ENCODE data around the gene CCNI2. TPM values are rescaled to one million over a fixed set of nuclear protein-coding genes. Genes with fewer than 3 reads are reported as not detected.
A peak's percentile ranks its signal among the peaks of the same experiment; 100 is the strongest.

CCNI2 gene
- total RNA-seq, 6 experiments from 2014 or later = not detected

DNA sequence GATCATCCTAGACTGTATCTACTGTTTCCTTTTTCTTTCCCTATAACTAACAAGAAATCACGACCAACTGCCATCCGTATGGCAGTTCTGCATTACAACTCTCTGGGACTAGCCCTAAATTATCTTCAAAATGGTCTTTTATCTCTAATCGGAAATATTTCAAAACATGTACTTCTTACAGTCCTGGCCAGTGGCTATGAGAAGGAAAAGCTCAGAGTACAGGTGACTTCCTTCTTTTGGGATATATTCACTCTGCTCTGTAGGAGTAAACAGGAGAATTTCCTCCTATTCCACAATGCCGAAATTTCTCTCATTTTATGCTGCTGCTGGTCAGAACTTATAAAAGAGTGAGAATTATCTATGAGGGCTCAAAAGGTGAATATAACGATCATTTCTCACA, 31.6 kb downstream of the CCNI2 start:
- H3K9me3 Mint-ChIP-seq = no peaks in the 10 kb centered on the region
- TF ChIP-seq, protein P1, sequence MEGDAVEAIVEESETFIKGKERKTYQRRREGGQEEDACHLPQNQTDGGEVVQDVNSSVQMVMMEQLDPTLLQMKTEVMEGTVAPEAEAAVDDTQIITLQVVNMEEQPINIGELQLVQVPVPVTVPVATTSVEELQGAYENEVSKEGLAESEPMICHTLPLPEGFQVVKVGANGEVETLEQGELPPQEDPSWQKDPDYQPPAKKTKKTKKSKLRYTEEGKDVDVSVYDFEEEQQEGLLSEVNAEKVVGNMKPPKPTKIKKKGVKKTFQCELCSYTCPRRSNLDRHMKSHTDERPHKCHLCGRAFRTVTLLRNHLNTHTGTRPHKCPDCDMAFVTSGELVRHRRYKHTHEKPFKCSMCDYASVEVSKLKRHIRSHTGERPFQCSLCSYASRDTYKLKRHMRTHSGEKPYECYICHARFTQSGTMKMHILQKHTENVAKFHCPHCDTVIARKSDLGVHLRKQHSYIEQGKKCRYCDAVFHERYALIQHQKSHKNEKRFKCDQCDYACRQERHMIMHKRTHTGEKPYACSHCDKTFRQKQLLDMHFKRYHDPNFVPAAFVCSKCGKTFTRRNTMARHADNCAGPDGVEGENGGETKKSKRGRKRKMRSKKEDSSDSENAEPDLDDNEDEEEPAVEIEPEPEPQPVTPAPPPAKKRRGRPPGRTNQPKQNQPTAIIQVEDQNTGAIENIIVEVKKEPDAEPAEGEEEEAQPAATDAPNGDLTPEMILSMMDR (IDR thresholded peaks at IDR 0.05) = no peak
- H3K27ac Mint-ChIP-seq = no peak overlapping the region
- H3K4me3 Mint-ChIP-seq = no peak overlapping the region
- DNase-seq = no peak
- H3K36me3 Mint-ChIP-seq (ENCODE audit: low read depth) = no peaks in the 10 kb centered on the region
- H3K27me3 Mint-ChIP-seq (ENCODE audit: insufficient read depth) = no peaks in the 10 kb centered on the region
- H3K4me1 Mint-ChIP-seq (ENCODE audit: low read depth) = peaks cover 68% of the 10 kb centered on the region

- Mint-ChIP-seq H3K9me3 (no peaks in the 10 kb centered on the region), H3K4me3 (no peak overlapping the region), H3K36me3 (ENCODE audit: low read depth) (no peaks in the 10 kb centered on the region), H3K27ac (no peak overlapping the region), H3K4me1 (ENCODE audit: low read depth) (peaks cover 57% of the 10 kb centered on the region), H3K27me3 (ENCODE audit: insufficient read depth) (no peaks in the 10 kb centered on the region)
- TF ChIP-seq, protein P1 (IDR thresholded peaks at IDR 0.05) = no peak
- DNase-seq = no peak
Measured at GRCh38 chr5:132779961-132780360, 32.7 kb downstream of the CCNI2 start.

DNA sequence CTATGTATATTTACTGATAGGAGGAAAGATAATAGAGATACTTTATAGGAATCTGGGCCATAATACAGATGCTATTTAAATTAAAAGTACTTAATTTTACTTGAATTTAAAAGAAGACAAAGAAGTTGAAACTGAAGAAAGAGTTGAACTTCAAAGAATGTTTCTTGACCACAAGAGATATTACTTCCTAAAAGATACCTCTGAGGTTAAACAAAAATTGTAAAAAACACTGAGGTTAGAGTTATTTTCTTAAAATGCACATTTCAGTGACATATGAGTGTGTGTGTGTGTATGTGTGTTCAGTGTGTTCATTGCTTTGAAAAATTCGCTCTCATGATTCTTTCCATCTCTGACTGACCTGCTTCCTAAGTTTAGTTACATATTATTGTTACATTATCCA, 33.4 kb downstream of the CCNI2 start:
- DNase-seq = no peak
- Mint-ChIP-seq H3K9me3 (no peaks in the 10 kb centered on the region), H3K27me3 (ENCODE audit: insufficient read depth) (no peaks in the 10 kb centered on the region), H3K36me3 (ENCODE audit: low read depth) (no peaks in the 10 kb centered on the region), H3K27ac (no peak overlapping the region), H3K4me3 (no peak overlapping the region), H3K4me1 (ENCODE audit: low read depth) (peaks cover 51% of the 10 kb centered on the region)
- TF ChIP-seq, protein P1 (IDR thresholded peaks at IDR 0.05) = no peak

GRCh38 chr5:132781029-132781428, 33.8 kb downstream of the CCNI2 start:
- Mint-ChIP-seq H3K4me1 (ENCODE audit: low read depth) (peaks cover 46% of the 10 kb centered on the region), H3K9me3 (no peaks in the 10 kb centered on the region), H3K27ac (no peak overlapping the region), H3K4me3 (no peak overlapping the region), H3K36me3 (ENCODE audit: low read depth) (no peaks in the 10 kb centered on the region), H3K27me3 (ENCODE audit: insufficient read depth) (no peaks in the 10 kb centered on the region)
- no peak for DNase-seq
- TF ChIP-seq, protein P1 (IDR thresholded peaks at IDR 0.05) = no peak

DNA sequence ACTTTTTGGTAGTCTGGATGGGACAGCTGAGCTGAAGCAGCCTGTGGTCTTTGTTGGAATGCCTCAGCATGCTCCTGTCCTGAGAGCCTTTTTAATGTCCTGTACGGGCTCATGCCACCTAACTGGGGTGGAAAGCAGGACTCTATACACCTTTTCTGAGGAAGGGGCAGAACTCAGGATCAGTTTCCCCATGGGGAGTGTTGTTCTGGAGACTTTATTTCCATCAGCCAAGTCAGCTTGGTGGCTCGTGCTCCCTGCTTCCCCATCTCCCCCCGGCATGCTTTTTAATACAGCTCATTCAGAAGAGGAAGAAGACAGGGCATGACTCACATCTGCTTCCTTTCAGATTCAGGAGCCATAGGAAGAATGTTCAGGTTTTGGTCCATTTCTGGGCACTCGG, 34.9 kb downstream of the CCNI2 start:
- H3K4me3 Mint-ChIP-seq = peak overlapping the region; percentile 30
- H3K36me3 Mint-ChIP-seq (ENCODE audit: low read depth) = no peaks in the 10 kb centered on the region
- peak overlapping the region; percentile 81 for H3K27ac Mint-ChIP-seq
- TF ChIP-seq, protein P1 (IDR thresholded peaks at IDR 0.05) = no peak
- no peaks in the 10 kb centered on the region for H3K9me3 Mint-ChIP-seq
- peak; percentile 39 for DNase-seq
- H3K27me3 Mint-ChIP-seq (ENCODE audit: insufficient read depth) = no peaks in the 10 kb centered on the region
- peaks cover 48% of the 10 kb centered on the region for H3K4me1 Mint-ChIP-seq (ENCODE audit: low read depth)

DNA sequence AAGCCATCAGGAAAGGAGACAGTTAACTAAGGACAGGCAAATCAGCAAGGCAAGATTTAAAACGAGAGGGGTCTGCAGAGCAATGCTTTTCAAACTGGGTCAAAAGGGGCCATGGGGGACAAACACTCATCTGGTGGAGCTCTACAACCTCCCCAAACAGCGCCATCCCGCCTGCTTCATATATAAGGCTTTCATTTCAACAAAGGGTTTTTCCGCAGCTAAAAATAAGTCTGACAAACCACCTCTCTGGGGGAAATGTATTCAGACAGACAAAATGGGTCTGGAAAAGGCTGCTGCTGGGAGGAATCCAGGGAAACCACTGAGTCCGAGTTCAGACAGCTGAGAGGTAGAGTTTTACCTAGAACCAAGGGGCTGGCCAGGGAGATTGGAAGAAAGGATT, 38.1 kb downstream of the CCNI2 start:
- Mint-ChIP-seq H3K27ac (no peak overlapping the region), H3K27me3 (ENCODE audit: insufficient read depth) (peaks cover 3% of the 10 kb centered on the region; the same call in 1 of the 2 replicates), H3K36me3 (ENCODE audit: low read depth) (no peaks in the 10 kb centered on the region), H3K9me3 (no peaks in the 10 kb centered on the region), H3K4me3 (no peak overlapping the region), H3K4me1 (ENCODE audit: low read depth) (peaks cover 39% of the 10 kb centered on the region)
- TF ChIP-seq, protein P1 (IDR thresholded peaks at IDR 0.05) = no peak
- DNase-seq = no peak

All from HFFc6 (cell line).